ENCODE measurements around the gene PDXK. TPM values are rescaled to one million over a fixed set of nuclear protein-coding genes. Genes with fewer than 3 reads are reported as not detected.
A peak's percentile ranks its signal among the peaks of the same experiment; 100 is the strongest.

PDXK gene
- total and polyA plus RNA-seq, 9 donors: 20.9 to 31.6 (median 21.8) TPM

DNA sequence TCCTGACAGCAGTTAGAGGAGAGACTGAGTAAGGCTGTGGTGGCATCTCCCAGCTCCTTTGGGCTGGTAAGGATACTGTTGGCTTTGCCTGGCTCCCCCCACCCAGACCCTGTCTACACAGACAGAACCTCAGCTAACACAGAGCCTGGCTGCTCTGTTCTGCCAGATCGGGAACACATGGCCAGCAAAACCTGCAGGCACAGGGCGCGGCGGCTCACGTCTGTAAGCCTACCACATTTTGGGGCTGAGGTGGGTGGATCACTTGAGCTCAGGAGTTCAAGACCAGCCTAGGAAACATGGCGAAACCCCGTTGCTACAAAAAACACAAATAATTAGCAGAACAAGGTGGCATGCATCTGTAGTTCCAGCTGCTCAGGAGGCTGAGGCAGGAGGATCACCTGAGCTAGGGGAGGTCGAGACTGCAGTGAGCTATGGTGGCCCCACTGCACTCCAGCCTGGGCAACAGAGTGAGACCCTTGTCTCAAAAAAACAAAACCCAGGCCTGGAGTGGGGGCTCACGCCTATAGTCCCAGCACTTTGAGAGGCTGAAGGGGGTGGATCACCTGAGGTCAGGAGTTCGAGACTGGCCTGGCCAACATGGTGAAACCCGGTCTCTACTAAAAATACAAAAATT, 50.5 kb downstream of the PDXK start:
- peaks cover 2% of the 10 kb centered on the region for H3K4me1 ChIP-seq (ENCODE audit: control insufficient read depth, insufficient read depth, low read length)
- WGBS (ENCODE audit: insufficient coverage): 77% methylated on average over 6 of the region's 11 CpGs
- no peaks in the 10 kb centered on the region for H3K27me3 ChIP-seq (ENCODE audit: control insufficient read depth, insufficient read depth, low read length)
- DNase-seq: no peak
- no peak overlapping the region for H3K4me3 ChIP-seq (ENCODE audit: low read length)
- H3K36me3 ChIP-seq (ENCODE audit: control insufficient read depth, insufficient read depth, low read length): peaks cover 15% of the 10 kb centered on the region
- no peak overlapping the region for H3K27ac ChIP-seq (ENCODE audit: low read length)
- no peaks in the 10 kb centered on the region for H3K9me3 ChIP-seq (replicated peaks; ENCODE audit: control insufficient read depth, low read depth, low read length)

DNA sequence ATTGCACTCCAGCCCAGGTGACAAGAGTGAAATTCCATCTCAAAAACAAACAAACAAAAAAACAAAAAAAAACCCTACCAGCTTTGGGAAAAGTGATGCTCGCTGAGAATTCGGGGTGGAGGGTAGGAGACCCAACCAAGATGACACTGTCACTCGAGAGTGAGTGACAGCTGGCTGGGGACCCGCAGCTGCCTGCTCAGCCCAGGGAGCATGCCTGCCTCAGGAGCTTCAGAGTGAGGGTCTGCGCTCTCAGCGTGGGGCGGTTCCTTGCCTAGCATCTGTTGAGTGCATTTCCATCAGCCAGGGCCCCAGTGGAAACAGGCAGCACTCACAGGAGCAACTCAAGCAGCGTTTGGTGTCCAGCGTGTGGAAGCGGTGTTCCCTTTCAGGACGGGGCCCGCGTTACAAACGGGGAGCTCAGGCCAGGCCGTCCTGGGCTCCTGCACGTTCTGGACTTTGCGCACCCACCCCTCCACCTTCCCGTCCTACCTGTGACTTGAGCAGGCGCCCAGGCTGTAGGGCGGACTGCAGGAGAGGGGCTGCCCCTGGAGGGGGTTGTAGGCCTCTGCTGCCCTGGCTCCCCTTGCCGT, 51.2 kb downstream of the PDXK start:
- Histone ChIP-seq H3K9me3 (replicated peaks; ENCODE audit: control insufficient read depth, low read depth, low read length) (no peaks in the 10 kb centered on the region), H3K27ac (ENCODE audit: low read length) (no peak overlapping the region), H3K36me3 (ENCODE audit: control insufficient read depth, insufficient read depth, low read length) (peaks cover 18% of the 10 kb centered on the region), H3K4me3 (ENCODE audit: low read length) (no peak overlapping the region), H3K4me1 (ENCODE audit: control insufficient read depth, insufficient read depth, low read length) (peaks cover 4% of the 10 kb centered on the region), H3K27me3 (ENCODE audit: control insufficient read depth, insufficient read depth, low read length) (no peaks in the 10 kb centered on the region)
- 70% methylated on average over 11 of the region's 21 CpGs for WGBS (ENCODE audit: insufficient coverage)
- DNase-seq: no peak

DNA sequence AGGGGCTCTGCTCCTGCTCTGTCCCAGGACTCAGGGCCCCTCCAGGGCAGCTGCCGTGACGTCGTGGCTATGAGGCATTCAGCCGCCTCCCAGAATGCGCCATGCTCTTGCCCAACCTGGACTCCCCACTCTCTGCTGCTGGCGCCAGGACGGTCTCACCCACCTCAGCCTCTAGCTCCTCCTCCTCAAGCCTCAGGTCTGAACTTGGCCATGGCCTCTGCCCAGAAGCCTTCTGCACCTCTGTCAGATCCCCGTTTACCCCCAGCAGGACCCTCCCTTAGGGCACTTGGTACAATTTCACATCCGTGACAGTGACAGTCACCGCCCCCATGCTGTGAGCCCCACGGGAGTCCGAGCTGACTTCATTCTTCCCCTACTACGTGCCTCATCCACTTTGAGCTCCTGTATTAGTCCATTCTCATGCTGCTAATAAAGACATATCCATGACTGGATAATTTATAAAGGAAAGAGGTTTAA, 52.3 kb downstream of the PDXK start:
- H3K4me1 ChIP-seq (ENCODE audit: control insufficient read depth, insufficient read depth, low read length): peaks cover 6% of the 10 kb centered on the region
- H3K27ac ChIP-seq (ENCODE audit: low read length): no peak overlapping the region
- H3K36me3 ChIP-seq (ENCODE audit: control insufficient read depth, insufficient read depth, low read length): peaks cover 18% of the 10 kb centered on the region
- no peak for DNase-seq
- H3K9me3 ChIP-seq (replicated peaks; ENCODE audit: control insufficient read depth, low read depth, low read length): no peaks in the 10 kb centered on the region
- H3K4me3 ChIP-seq (ENCODE audit: low read length): no peak overlapping the region
- no peaks in the 10 kb centered on the region for H3K27me3 ChIP-seq (ENCODE audit: control insufficient read depth, insufficient read depth, low read length)
- 82% methylated on average over 12 of the region's 13 CpGs for WGBS (ENCODE audit: insufficient coverage)

DNA sequence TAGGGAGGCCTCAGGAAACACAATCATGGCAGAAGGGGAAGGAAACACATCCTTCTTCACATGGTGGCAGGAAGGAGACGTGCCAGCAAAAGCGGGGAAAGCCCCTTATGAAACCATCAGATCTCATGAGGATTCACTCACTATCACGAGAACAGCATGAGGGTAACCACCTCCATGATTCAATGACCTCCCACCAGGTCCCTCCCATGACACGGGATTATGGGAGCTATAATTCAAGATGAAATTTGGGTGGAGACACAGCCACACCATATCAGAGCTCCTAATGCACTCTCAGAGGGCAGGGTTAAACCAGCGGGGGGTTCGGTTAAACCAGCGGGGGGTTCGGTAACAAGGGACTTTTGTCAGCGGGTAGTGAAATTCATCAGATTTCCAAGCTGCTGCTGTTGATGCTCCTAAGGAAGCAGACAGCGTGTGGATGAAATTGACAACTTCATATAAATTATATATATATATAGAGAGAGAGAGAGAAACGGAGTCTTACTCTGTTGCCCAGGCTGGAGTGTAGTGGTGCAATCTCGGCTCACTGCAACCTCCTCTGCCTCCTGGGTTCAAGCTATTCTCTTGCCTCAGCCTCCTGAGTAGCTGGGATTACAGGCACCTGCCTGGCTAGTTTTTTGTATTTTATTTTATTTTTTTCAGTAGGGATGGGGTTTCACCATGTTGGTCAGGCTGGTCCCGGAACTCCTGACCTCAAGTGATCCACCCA, 52.9 kb downstream of the PDXK start:
- Histone ChIP-seq H3K27ac (ENCODE audit: low read length) (no peak overlapping the region), H3K9me3 (replicated peaks; ENCODE audit: control insufficient read depth, low read depth, low read length) (no peaks in the 10 kb centered on the region), H3K4me3 (ENCODE audit: low read length) (no peak overlapping the region), H3K4me1 (ENCODE audit: control insufficient read depth, insufficient read depth, low read length) (peaks cover 6% of the 10 kb centered on the region), H3K36me3 (ENCODE audit: control insufficient read depth, insufficient read depth, low read length) (peaks cover 18% of the 10 kb centered on the region), H3K27me3 (ENCODE audit: control insufficient read depth, insufficient read depth, low read length) (no peaks in the 10 kb centered on the region)
- DNase-seq: no peak
- no CpG with 5 or more reads among the region's 13 CpGs for WGBS (ENCODE audit: insufficient coverage)

DNA sequence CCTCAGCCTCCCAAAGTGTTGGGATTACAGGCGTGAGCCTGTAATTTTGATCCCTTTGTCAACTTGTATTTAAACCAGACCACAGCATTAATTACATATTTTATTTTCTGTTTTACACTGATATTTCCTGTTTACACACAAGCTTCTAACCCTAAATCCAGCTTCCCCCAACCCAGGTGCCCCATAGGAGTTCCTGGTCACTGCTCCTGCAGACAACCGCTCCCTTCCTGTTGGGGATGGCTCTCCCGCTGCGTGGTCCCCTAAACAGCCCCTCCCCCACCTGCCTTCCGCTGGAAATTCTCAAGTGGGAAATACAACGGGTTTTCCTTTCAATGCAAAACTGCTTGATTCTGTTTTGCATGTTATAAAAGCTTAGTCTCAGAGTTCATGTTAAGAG, 53.5 kb downstream of the PDXK start:
- peaks cover 6% of the 10 kb centered on the region for H3K4me1 ChIP-seq (ENCODE audit: control insufficient read depth, insufficient read depth, low read length)
- WGBS (ENCODE audit: insufficient coverage): 80% methylated on average over 1 of the region's 6 CpGs
- no peak overlapping the region for H3K27ac ChIP-seq (ENCODE audit: low read length)

DNA sequence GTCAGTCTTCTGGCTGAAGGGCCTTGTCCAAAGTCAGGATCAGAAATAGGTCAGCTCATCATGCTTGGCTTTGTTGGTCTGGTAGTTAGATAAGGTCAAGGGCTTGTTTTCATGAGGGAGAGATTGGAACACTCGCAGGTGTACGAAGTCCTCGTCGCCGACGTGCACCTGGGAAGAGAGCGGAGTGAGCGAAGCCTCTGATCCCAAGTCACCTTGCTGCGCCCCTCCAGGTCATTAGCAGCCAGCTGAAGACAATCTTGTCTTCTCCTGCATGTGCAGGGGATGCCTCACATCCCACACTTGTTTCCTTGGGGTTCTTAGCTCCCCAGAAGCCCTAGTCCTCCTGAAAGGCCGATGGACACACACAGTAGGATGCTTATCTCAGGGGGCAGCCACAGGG, 55.2 kb downstream of the PDXK start:
- no peak overlapping the region for H3K4me3 ChIP-seq (ENCODE audit: low read length)
- peaks cover 3% of the 10 kb centered on the region for H3K27me3 ChIP-seq (ENCODE audit: control insufficient read depth, insufficient read depth, low read length)
- DNase-seq: no peak
- no peaks in the 10 kb centered on the region for H3K9me3 ChIP-seq (replicated peaks; ENCODE audit: control insufficient read depth, low read depth, low read length)
- H3K27ac ChIP-seq (ENCODE audit: low read length): no peak overlapping the region
- 90% methylated on average over 10 of the region's 10 CpGs for WGBS (ENCODE audit: insufficient coverage)
- H3K4me1 ChIP-seq (ENCODE audit: control insufficient read depth, insufficient read depth, low read length): peaks cover 4% of the 10 kb centered on the region
- H3K36me3 ChIP-seq (ENCODE audit: control insufficient read depth, insufficient read depth, low read length): peaks cover 18% of the 10 kb centered on the region

More for the DNA sequence above, 53.5 kb downstream of the PDXK start:
- no peak for DNase-seq
- Histone ChIP-seq H3K36me3 (ENCODE audit: control insufficient read depth, insufficient read depth, low read length) (peaks cover 18% of the 10 kb centered on the region), H3K9me3 (replicated peaks; ENCODE audit: control insufficient read depth, low read depth, low read length) (no peaks in the 10 kb centered on the region), H3K4me3 (ENCODE audit: low read length) (no peak overlapping the region), H3K27me3 (ENCODE audit: control insufficient read depth, insufficient read depth, low read length) (no peaks in the 10 kb centered on the region)

DNA sequence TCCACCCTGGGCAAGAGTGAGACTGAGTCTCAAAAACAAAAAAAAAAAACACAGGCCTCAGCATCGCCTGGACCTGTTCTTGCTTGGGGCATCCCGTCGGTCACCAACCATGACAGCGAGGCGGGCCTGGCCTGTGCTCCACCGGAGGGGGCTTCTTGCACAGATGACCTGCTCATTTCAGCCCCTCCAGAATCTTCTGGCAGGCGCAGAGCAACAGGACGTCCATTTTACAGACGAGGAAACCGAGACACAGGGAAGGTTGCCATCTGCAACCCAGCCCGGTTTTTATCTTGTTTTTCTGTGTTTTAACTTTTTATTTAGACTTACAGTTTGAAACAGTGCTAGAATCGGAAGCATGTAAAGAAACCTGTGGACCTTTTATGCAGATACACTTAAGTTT, 56.3 kb downstream of the PDXK start:
- Histone ChIP-seq H3K9me3 (replicated peaks; ENCODE audit: control insufficient read depth, low read depth, low read length) (no peaks in the 10 kb centered on the region), H3K4me3 (ENCODE audit: low read length) (peak overlapping the region; percentile 74), H3K36me3 (ENCODE audit: control insufficient read depth, insufficient read depth, low read length) (peaks cover 18% of the 10 kb centered on the region), H3K4me1 (ENCODE audit: control insufficient read depth, insufficient read depth, low read length) (peaks cover 4% of the 10 kb centered on the region), H3K27me3 (ENCODE audit: control insufficient read depth, insufficient read depth, low read length) (peaks cover 3% of the 10 kb centered on the region), H3K27ac (ENCODE audit: low read length) (no peak overlapping the region)
- WGBS (ENCODE audit: insufficient coverage): 85% methylated on average over 6 of the region's 12 CpGs
- no peak for DNase-seq

DNA sequence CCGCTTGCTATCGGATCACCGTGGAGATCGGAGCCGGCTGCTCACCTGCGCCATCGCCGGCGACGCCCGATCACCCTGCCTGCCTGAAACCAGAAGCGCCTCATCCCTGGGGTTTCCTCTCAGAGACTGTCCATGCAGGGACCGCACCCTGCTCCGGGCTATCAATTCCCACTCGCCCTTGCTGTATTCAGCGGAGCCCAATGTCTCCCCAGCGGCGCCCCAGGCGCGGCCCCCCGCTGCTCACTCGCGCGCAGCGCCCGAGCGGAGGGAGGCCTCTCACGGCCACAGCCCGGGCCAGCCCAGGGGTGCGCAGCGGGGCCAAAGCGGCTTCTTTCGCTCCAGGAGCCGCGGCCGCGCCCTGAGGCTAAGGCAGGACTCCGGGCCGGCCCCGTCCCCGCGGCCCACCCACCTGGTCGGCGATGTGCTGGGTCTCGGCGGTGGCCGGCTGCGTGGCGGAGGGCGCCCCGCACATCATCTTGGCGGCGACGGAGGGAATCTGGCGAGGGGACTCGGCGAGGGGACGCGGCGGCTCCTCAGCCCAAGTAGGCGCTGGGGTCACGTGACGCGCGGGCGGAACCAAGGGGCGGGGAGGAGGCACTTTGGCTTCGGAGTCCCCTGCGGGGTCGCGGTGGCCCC, 57.0 kb downstream of the PDXK start, which contains the start of gene CSTB:
Gene CSTB (minus strand): TSS at position 514 of the 636 bp plus-strand sequence. CDS start 39 bp downstream, at position 475.
- under 1% methylated on average over 69 of the region's 71 CpGs for WGBS (ENCODE audit: insufficient coverage)
- Histone ChIP-seq H3K4me1 (ENCODE audit: control insufficient read depth, insufficient read depth, low read length) (peaks cover 4% of the 10 kb centered on the region), H3K4me3 (ENCODE audit: low read length) (peak within 1 kb of the TSS; percentile 74), H3K27me3 (ENCODE audit: control insufficient read depth, insufficient read depth, low read length) (peaks cover 3% of the 10 kb centered on the region), H3K27ac (ENCODE audit: low read length) (peak within 1 kb of the TSS; percentile 35), H3K9me3 (replicated peaks; ENCODE audit: control insufficient read depth, low read depth, low read length) (no peaks in the 10 kb centered on the region), H3K36me3 (ENCODE audit: control insufficient read depth, insufficient read depth, low read length) (peaks cover 18% of the 10 kb centered on the region)
- peak; percentile 86 for DNase-seq

DNA sequence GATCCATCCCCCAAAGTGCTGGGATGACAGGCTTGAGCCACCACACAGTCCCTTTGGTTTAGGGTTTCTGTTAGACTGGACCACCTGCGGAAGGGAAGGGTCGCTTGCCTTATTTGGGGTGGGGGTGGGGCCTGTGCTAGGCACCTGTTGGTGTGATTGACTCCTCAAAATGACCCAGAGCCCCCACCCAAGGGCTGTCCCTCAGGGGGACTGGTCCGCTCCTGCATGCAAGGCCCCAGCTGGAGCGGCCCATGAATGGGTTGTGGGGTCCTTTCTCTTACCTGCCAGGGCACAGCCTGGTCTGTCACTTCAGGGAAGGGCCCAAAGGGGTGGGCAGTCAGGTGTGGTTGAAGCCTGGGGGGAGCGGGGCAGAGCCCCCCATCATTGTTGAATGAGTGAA, 59.0 kb downstream of the PDXK start:
- Histone ChIP-seq H3K9me3 (replicated peaks; ENCODE audit: control insufficient read depth, low read depth, low read length) (no peaks in the 10 kb centered on the region), H3K4me3 (ENCODE audit: low read length) (no peak overlapping the region), H3K27ac (ENCODE audit: low read length) (no peak overlapping the region), H3K36me3 (ENCODE audit: control insufficient read depth, insufficient read depth, low read length) (peaks cover 18% of the 10 kb centered on the region), H3K4me1 (ENCODE audit: control insufficient read depth, insufficient read depth, low read length) (peaks cover 4% of the 10 kb centered on the region), H3K27me3 (ENCODE audit: control insufficient read depth, insufficient read depth, low read length) (peaks cover 3% of the 10 kb centered on the region)
- no peak for DNase-seq
- 90% methylated on average over 1 of the region's 5 CpGs for WGBS (ENCODE audit: insufficient coverage)

Measured in muscle of leg (tissue), 11 donors.